Bone marrow (tissue), 2 donors: ENCODE results near the gene SETD4.
A peak's percentile ranks its signal among the peaks of the same experiment; 100 is the strongest.

ENCODE experiments used
- DNase-seq, 2 donors: peaks; one replicate each; lab custom pipeline; 2025; lab: John Stamatoyannopoulos, UW

Gene SETD4

GRCh38 chr21:36047139-36047538 lies 13.2 kb downstream of the SETD4 start:
- no peak for DNase-seq

DNA sequence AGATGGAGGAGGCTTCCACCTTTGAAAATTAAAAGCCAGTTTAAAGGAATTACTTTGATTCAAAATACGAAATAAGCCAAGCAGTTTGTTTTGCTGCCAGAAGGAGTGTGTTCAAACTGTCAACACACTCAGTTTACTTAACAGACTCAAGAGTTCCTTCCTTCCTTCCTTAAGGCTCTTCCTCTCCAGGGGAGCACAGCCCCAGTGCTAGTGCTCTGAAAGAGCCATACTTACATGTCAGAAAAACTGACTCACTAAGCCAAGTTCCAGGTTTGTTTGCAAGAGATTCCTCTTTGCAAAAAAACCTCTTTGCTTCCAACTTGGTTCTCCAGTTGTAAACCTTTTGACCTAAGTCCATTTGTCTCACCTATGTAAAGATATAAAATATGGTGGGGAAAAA lies 14.3 kb downstream of the SETD4 start:
- no peak for DNase-seq

DNA sequence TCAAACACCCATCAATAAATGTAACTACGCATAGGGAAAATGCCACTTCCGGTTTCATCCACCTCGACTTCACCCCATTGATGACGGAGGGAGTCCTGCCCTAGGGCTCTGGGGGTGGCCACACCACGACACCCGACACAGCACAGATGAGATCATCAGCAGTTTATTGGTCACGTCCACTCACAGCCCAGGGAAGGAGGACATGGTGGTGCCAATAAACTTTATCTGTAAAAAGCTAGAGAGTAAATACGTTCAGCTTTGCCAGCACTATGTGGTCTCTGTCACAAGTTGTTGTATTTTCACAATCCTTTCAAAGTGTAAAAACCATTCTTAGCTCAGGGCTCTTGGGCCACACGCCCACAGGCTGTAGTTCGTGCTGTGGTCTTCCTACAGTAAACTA lies 16.3 kb downstream of the SETD4 start:
- no peak for DNase-seq

- no peak for DNase-seq
These were observed 18.4 kb downstream of the SETD4 start for GRCh38 chr21:36041910-36042309.

DNA sequence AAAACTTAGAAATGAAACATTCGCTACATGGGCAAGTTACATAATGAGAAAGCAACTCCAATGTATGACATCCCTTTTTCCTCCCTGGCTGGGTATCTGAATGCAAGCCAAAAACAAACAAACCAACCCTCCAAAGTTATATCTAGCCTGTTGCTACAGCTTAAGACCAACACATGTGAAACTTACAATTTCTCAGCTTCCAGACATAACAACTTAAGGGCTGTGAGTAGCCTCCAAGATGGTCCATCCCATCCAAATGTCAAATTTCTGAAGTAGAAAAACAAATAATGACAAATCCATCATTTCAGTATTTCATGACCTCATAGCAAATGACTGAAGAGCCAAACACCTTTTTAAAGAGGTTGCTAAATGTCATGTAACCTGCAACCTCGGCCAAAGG lies 19.9 kb downstream of the SETD4 start:
- no peak for DNase-seq

DNA sequence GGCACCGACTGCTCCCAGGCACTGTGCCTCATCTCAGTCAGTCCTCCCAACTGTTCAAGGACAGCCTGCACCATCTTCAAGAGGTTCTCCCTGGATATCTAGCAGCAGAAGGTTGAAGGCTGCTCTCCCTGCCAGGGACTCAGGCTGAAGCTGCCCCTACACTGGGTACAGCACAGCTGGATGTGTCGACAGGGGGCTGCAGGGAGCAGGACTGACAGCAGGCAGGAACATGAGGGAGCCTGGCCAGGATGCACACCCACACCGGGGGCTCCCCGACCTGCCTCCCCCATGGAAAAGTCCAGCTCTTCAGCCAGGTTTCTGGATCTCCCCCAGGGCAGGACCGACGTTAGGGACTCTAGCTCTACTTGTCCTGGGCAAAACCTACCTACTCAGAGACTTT lies 20.5 kb downstream of the SETD4 start:
- no peak for DNase-seq

DNA sequence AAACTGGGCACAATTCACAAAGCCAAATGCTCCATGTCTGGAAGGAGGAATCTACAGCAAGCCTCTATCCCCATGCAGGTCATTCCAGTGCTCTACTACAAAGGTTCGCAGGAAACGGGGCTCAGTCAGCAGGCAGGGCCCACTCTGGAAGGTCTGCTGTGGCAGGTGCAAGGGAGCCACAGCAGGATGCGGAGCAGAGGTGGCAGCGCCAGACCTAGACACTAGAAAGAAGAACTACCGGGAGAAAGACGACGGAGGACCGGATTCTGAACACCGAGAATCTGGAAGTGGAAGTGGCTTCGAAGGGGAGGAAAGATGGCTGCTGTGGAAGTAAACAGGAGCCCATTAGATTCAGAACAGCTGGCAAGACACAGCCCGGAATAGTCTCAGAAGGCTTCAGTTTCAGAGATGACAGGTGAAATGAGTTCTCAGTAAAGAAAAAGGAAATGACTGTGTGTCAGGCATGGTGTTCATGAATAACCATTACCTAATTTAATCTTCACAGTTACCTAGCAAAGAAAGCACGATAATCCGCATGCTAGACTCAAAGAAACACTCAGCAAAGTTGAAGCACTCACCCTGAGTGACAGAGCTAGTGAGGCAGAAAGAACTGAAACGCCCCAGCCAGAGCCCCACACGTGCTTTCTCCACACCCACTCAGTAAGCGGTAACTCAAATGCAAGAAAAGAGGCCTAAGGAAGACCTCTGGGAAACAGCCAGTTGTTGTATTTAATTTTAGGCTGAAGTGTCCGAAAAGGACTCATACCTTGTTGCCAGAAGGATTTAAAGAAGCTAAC lies 21.4 kb downstream of the SETD4 start:
- no peak for DNase-seq

- DNase-seq = no peak
These were observed 24.9 kb downstream of the SETD4 start for GRCh38 chr21:36035381-36035791.

GRCh38 chr21:36034211-36034913 lies 26.0 kb downstream of the SETD4 start:
- DNase-seq = no peak

DNA sequence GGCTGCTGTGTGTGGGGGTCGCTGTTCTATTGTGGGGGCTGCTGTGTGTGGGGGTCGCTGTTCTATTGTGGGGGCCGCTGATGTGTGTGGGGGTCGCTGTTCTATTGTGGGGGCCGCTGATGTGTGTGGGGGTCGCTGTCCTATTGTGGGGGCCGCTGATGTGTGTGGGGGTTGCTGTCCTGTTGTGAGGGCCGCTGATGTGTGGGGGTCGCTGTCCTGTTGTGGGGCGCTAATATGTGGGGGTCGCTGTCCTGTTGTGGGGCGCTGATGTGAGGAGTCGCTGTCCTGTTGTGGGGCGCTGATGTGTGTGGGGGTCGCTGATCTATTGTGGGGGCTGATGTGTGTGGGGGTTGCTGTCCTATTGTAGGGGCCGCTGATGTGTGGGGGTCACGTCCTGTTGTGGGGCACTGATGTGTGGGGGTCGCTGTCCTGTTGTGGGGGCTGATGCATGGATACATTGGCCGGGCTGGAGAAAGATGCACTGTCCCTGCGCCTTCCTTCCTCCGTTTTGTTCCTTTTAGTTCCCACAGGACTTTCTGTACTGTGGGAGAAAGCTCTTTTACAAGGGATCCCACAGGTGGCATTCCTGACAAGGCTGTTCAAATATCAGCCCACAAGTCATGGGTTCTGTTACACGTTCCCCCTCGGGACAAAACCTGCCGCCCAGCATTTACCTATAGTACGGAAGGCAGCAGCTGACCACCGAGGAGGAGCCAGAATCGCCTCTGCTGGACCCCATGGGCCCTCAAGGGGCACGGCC lies 27.5 kb downstream of the SETD4 start:
- DNase-seq = no peak

- no peak for DNase-seq
These were observed 29.6 kb downstream of the SETD4 start for GRCh38 chr21:36030581-36031189.

DNA sequence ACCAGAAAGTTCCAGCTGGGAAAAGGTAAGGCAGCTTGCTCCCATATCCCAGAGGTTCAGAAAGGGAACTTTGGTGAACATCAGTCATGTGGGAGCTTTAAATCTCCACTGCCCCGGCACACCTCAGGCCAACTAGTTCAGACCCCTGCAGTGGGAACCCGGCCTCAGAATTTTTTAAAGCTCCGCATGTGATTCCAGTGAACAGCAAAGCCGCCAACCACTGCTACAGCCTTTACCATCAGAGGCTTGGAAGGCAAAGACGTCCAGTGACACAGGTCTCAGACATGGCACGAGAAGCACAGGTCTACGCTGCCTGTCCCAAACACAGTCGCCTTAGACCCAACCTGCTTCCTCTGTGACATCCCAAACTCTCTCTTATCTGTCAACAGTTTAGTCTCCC lies 31.0 kb downstream of the SETD4 start:
- DNase-seq = no peak

DNA sequence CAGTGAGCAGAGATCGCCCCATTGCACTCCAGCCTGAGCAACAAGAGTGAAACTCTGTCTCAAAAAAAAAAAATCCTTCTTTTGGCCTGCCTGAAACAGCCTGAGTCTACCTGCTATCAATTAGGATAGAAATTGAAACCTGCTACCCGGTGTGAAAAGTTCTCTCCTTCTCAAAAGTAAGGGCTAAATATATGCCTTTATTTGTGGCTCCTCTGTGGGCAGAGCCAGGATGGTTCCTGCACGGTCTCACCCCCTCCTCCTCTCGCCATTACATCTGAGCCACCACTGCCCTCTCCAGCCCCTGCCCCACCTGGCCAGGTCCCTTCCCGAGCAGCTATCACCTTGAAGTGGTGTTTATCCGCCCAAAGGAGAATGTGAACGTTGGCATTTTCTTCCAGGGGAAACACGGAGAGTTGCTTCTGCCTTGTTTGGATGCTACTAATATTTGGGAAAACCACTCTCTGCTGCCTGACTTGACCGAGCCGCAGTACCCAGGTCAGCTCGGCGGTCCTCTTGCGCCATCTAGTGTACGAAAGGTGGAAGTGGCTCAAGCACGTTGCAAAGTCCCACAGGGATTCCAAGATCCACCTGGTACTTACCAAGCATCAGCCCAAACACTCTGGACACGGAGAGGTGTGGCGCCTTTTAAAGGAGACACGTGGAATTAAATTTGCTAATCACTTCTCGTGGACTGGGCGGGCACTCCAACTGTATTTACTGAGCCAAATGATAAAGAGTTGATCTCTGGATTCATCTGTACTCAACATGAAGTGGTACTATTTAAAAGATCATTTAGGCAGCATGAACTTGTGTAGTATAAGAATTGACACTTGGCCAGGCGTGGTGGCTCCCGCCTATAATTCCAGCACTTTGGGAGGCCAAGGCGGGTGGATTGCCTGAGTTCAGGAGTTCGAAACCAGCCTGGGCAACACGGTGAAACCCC lies 31.9 kb downstream of the SETD4 start:
- peak; percentile 52 to 53 for DNase-seq

DNA sequence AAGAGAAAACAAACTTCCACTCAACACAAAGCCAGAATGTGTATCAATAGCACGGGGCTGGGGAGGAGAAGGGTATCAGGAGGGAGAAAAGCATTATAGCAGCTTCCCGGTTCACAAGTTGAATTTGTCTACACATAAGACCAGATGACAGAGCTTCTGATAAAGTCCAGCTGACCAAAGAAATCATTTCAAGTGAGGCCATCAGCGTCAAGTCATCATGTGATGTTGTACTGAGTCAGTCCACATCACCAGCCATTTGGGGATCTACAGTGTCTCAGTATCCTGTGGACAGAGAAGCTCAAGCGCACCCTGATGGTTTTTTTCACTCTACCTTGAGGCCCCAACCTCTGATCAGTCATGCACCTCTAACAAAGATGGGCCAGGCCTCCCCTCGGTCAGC lies 33.0 kb downstream of the SETD4 start:
- no peak for DNase-seq

GRCh38 chr21:36024782-36025181 lies 35.5 kb downstream of the SETD4 start:
- no peak for DNase-seq

DNA sequence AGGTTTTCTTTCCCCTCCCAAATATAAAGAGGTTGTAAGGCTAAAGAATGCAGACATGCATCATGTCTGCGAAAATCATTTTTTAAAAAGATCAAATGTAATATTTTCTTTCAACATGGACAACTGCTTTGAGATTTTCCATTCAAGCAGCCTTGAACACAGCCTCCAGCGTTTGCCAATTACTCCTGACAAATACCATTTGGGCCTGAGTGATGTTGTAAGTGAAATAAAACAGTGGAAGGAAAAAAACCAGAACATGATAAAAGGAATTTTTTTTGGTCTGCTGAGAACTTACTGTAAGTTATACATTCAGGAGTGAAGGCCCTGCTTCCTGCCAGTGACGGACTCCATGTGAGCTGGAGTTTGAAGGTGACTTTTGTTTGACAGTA lies 37.2 kb downstream of the SETD4 start:
- DNase-seq = no peak

GRCh38 chr21:36022427-36023091 lies 37.8 kb downstream of the SETD4 start:
- no peak for DNase-seq

- DNase-seq = no peak
These were observed 39.0 kb downstream of the SETD4 start for GRCh38 chr21:36021251-36021837.

DNA sequence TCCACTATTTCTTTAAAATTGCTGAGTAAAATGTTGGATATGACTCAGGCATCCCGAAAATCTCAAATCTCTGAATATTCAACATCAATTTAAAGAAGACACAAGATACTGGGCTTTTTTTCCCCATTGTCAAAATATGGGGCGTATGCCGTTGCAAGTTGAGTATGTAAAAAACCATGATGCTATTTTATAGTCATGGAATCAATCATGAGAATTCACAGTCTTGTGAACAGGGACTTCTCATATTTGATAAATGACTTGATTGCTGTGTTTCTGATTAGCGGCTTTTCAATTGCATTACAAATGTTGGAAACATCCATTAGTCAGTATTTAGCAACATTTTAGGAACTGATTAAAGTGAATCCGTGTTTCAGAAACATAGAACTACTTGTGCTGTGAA lies 45.3 kb downstream of the SETD4 start:
- DNase-seq = no peak

DNA sequence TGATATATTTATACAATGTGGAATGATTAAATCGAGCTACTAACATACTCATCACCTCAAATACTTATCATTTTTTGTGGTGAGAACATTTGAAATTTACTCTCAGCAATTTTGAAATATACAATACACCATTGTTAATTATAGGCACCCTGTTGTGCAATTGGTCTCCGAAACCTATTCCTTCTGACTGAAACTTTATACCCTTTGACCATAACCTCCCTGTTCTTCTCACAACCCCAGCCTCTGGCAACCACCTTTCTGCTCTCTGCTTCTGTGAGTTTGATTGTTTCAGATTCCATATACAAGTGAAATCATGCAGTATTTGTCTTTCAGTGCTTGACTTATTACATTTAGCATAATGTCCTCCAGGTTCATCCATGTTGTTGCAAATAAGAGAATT lies 49.5 kb downstream of the SETD4 start:
- no peak for DNase-seq
